B cell (primary cell): ENCODE results near the gene PDK4.

Experiments used
- CTCF ChIP-seq: fragments of 200-600 bp; IDR thresholded peaks from one replicate; pipeline ENCODE4 v1.8.0; 2022; ENCODE audit warnings: antibody characterized with exemption, mild to moderate bottlenecking
- EZH2 ChIP-seq: IDR thresholded peaks from 2 replicates; pipeline ENCODE4 v1.6.1; 2012; ENCODE audit warnings: borderline replicate concordance, low read depth, mild to moderate bottlenecking, moderate library complexity, low read length; ENCODE audit not compliant: insufficient read depth, poor library complexity, severe bottlenecking

GRCh38 chr7:95545673-95546072, 50.6 kb downstream of the PDK4 start:
- TF ChIP-seq CTCF (no peak), EZH2 (no peak)
